GM10266 (cell line): ENCODE results near the gene SNX9.

Source experiments
- DNase-seq: peaks from one replicate; pipeline ENCODE4 v3.0.0; 2012; ENCODE audit errors: extremely low spot score
- TF ChIP-seq, protein P1 (sequence below): IDR thresholded peaks from 2 replicates; pipeline ENCODE4 v1.5.1; 2012; ENCODE audit warnings: mild to moderate bottlenecking, low read depth; ENCODE audit not compliant: control insufficient read depth, insufficient read depth; ENCODE audit errors: missing control alignments

The SNX9 gene

GRCh38 chr6:157845493-157846259, 22.6 kb downstream of the SNX9 start:
- DNase-seq: no peak

GRCh38 chr6:157847846-157848245, 24.8 kb downstream of the SNX9 start:
- DNase-seq: no peak
- TF ChIP-seq, protein P1, sequence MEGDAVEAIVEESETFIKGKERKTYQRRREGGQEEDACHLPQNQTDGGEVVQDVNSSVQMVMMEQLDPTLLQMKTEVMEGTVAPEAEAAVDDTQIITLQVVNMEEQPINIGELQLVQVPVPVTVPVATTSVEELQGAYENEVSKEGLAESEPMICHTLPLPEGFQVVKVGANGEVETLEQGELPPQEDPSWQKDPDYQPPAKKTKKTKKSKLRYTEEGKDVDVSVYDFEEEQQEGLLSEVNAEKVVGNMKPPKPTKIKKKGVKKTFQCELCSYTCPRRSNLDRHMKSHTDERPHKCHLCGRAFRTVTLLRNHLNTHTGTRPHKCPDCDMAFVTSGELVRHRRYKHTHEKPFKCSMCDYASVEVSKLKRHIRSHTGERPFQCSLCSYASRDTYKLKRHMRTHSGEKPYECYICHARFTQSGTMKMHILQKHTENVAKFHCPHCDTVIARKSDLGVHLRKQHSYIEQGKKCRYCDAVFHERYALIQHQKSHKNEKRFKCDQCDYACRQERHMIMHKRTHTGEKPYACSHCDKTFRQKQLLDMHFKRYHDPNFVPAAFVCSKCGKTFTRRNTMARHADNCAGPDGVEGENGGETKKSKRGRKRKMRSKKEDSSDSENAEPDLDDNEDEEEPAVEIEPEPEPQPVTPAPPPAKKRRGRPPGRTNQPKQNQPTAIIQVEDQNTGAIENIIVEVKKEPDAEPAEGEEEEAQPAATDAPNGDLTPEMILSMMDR: no peak

More at GRCh38 chr6:157845493-157846259, 22.6 kb downstream of the SNX9 start:
- TF ChIP-seq, protein P1: no peak

DNA sequence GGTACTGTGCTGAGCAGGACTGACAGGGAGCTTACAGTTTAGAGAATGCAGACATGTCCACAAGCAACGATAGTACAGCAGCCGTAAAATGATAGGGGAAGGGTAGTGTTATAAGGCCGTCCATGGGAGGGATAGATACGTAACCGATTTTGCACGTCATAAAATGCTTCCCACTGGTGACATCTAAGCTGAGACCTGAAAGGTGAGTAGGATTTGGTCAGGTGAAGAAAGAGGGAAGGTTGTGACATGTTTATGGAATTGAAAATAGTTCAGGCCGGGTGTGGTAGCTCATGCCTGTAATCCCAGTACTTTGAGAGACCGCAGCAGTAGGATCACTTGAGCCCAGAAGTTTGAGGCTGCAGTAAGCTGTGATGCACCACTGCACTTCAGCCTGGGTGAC, 25.6 kb downstream of the SNX9 start:
- no peak for DNase-seq
- TF ChIP-seq, protein P1: no peak

DNA sequence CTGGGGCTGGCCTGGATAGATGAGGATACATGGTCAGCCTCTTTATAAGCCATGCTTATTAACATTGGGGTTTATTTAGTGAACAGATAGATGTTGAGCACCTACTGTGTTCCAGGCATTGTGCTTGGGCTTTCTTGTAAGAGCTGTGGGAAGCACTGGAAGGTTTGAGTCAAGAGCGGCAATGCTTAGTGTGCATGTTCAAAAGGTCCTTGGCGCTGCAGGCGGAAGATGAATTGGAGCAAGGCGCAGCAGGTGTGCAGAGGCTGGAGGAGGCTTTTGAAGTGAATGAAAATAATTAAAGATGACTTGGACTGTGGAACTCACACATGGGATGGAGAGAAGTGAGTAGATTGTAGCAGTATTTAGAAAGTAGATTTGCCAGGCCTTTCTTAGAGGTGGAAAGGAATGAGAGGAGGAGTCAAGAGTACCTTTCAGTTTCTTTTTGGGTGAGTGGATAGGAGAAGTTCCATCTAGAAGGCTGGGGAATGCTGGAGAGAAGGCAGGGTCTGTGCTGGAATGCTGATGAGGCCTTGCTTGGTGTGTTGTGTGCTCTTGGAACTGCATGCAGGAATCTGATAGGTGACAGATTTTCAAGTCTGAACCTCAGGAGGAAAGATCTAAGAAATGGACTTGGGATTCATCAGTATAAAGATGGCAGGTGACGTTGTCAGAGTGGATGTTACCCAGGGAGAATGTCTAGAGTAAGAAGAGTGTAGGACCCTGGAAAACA, 26.4 kb downstream of the SNX9 start:
- DNase-seq: no peak
- TF ChIP-seq, protein P1: no peak

DNA sequence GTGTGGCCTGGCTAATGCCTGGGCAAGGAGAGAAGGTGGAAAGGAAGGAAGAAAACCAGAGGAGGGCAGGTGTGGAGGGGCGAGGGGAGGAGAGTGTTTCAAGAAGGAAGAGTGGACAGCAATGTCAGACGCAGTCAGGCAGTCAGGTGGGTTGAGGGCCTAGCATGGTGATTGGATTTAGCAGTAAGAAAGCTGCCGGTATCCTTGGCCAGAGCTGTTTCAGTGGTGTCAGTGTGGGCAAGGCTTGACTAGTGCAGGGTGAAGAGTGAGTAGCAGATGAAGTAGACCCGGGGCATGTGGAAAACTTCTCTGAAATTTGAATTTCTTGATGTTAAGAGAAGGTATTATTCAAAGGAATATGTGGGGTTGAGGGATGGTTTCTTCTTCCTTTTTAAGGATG, 27.0 kb downstream of the SNX9 start:
- DNase-seq: no peak
- TF ChIP-seq, protein P1: no peak

- TF ChIP-seq, protein P1: no peak
- DNase-seq: no peak
Observed at GRCh38 chr6:157853018-157853805, 30.2 kb downstream of the SNX9 start.
